Thyroid gland (tissue), 4 donors: Measurements from ENCODE around the gene GNAI1. TPM values are rescaled to one million over a fixed set of nuclear protein-coding genes. Genes with fewer than 3 reads are reported as not detected.

Experiments
- DNase-seq, 2 donors: peaks; one replicate each; pipeline ENCODE4 v3.0.0-alpha.2; 2019
- H3K27ac ChIP-seq, 3 donors: fragments of 200-600 bp; sonication (generic); 1 replicate in 2 of 3; 2 replicates in 1 of 3; pipeline ENCODE4 v1.5.1; 2016 to 2019; ENCODE audit warnings: mild to moderate bottlenecking in 1 of 3, moderate library complexity in 1 of 3
- H3K27me3 ChIP-seq: fragments of 200-600 bp; sonication (generic); one replicate; pipeline ENCODE4 v1.5.1; 2019
- H3K36me3 ChIP-seq, 2 donors: fragments of 200-600 bp; sonication (generic); one replicate each; pipeline ENCODE4 v1.5.1; 2016 to 2019
- H3K4me1 ChIP-seq, 2 donors: fragments of 200-600 bp; sonication (generic); one replicate each; pipeline ENCODE4 v1.5.1; 2017 to 2019
- H3K4me3 ChIP-seq, 3 donors: fragments of 200-600 bp; sonication (generic); replicated peaks in 1 of 3; 1 replicate in 2 of 3; 2 replicates in 1 of 3; pipeline ENCODE4 v1.5.1; 2016; ENCODE audit warnings: mild to moderate bottlenecking in 1 of 3
- H3K9me3 ChIP-seq: fragments of 200-600 bp; sonication (generic); one replicate; pipeline ENCODE4 v1.5.1; 2017
- POLR2A ChIP-seq, 2 donors: fragments of 450-650 bp; IDR thresholded peaks; one replicate each; pipeline ENCODE4 v1.6.1; 2017; ENCODE audit warnings: antibody characterized with exemption in 2 of 2, mild to moderate bottlenecking in 2 of 2, moderate library complexity in 1 of 2
- WGBS, 2 donors: methylation state at CpG; one replicate each; pipeline ENCODE4 v1.1.5; 2017; 5-methylcytosine and 5-hydroxymethylcytosine counted together
- intact Hi-C: fragments of 100-400 bp; cut with DNase I; formaldehyde crosslinking; loops from one replicate; pipeline ENCODE4 v1.15.1; 2023
- total RNA-seq, 4 donors: library from RNA; depleted of rRNA; stranded (reverse); fragments of >200 nt; gene quantifications; one replicate each; pipeline ENCODE4 v1.2.3, GENCODE V29; 2016
- TF ChIP-seq, protein P1 (sequence below), 6 experiments: fragments of 200-600 bp in 3 of 6; fragments of 450-650 bp in 3 of 6; sonication (generic) in 3 of 6; IDR thresholded peaks; one replicate each; pipeline ENCODE4 v1.5.1; 2016 to 2019; ENCODE audit warnings: antibody characterized with exemption in 6 of 6, mild to moderate bottlenecking in 2 of 6, inconsistent platforms in 1 of 6, moderate library complexity in 1 of 6

The GNAI1 gene
- total RNA-seq, 4 donors from 2014 or later, result 32.1 to 52.7 (median 47.4) TPM

DNA sequence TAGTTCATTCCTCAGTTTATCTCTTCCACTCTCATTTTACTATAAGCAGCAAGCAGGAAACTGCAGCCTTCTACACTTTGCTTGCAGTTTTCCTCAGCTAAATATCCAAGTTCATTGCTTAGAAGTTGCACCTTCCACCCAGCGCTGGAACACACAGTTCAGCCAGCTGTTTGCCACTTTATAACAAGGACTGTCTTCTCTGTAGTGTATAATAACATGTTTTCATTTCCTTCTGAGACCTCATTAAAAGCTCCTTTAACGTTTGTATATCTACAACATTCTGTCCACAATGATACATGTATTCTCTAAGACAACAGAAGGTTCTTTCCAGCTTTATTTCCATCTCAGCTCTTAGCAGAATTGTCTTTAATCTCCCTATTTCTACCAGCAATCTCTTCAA is 74.1 kb downstream of the GNAI1 start:
- H3K4me1 ChIP-seq, result peaks cover 7 to 13% of the 10 kb centered on the region in 2 donors
- H3K4me3 ChIP-seq, result no peak overlapping the region
- H3K9me3 ChIP-seq, result no peaks in the 10 kb centered on the region
- intact Hi-C loops, result no loop called here
- 78 to 79% methylated on average over 2 of the region's 2 CpGs for WGBS, 2 donors
- DNase-seq, result no peak
- TF ChIP-seq, protein P1, sequence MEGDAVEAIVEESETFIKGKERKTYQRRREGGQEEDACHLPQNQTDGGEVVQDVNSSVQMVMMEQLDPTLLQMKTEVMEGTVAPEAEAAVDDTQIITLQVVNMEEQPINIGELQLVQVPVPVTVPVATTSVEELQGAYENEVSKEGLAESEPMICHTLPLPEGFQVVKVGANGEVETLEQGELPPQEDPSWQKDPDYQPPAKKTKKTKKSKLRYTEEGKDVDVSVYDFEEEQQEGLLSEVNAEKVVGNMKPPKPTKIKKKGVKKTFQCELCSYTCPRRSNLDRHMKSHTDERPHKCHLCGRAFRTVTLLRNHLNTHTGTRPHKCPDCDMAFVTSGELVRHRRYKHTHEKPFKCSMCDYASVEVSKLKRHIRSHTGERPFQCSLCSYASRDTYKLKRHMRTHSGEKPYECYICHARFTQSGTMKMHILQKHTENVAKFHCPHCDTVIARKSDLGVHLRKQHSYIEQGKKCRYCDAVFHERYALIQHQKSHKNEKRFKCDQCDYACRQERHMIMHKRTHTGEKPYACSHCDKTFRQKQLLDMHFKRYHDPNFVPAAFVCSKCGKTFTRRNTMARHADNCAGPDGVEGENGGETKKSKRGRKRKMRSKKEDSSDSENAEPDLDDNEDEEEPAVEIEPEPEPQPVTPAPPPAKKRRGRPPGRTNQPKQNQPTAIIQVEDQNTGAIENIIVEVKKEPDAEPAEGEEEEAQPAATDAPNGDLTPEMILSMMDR (IDR thresholded peaks at IDR 0.05), result no peak
- no peak for TF ChIP-seq POLR2A (IDR thresholded peaks at IDR 0.05)
- no peak overlapping the region for H3K27ac ChIP-seq
- no peaks in the 10 kb centered on the region for H3K36me3 ChIP-seq
- no peaks in the 10 kb centered on the region for H3K27me3 ChIP-seq

DNA sequence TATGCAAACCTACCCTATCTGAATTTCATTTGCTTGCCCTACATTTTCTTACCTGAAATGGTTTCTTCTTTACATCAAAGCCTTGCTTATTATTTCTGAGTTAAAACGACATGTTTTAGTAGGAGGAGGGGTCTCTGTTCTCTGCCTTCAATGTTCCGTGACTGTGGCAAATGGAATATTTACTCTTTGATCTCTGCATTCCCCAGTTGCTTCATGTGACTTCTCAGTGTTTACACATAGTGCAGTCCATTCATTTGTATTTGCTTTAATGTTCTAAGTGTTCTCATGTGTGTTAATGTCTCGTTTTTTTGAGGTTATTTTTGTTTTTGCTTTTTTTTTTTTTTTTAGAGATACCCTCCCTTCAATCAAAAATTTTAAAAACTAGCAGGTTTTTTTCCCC is 75.8 kb downstream of the GNAI1 start:
- intact Hi-C loops, result no loop called here
- peaks cover 7 to 13% of the 10 kb centered on the region in 2 donors for H3K4me1 ChIP-seq
- no peaks in the 10 kb centered on the region for H3K9me3 ChIP-seq
- no peaks in the 10 kb centered on the region for H3K27me3 ChIP-seq
- WGBS, 2 donors, result 39% methylated on average over 3 of the region's 3 CpGs
- DNase-seq, result no peak
- no peaks in the 10 kb centered on the region for H3K36me3 ChIP-seq
- peak overlapping the region in 1 of 3 donors; percentile 2 for H3K27ac ChIP-seq
- no peak overlapping the region for H3K4me3 ChIP-seq
- no peak for TF ChIP-seq POLR2A (IDR thresholded peaks at IDR 0.05)
- TF ChIP-seq, protein P1 (IDR thresholded peaks at IDR 0.05), result no peak

DNA sequence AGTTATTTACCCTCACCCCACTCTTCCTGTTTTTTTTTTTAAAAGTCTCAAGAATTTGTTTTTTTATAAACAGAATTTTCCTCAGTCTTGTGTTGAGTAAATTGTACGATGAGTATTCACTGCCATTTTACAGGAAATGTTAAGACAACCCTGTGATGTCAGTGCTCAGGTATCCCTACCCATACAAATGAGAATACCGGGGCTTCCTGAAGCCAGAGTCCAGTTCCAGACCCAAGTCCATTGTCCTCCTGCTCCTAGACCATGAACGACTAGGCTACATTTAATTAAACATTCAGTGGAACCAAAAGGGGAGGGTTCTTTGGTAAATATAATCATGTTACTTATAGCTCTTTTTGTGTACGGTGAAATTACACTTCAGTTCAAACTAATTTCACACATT is 79.2 kb downstream of the GNAI1 start:
- Histone ChIP-seq H3K36me3 (peaks cover 0 to 3% of the 10 kb centered on the region in 2 donors), H3K9me3 (no peaks in the 10 kb centered on the region), H3K27ac (no peak overlapping the region), H3K4me1 (peaks cover 7 to 13% of the 10 kb centered on the region in 2 donors), H3K4me3 (no peak overlapping the region), H3K27me3 (no peaks in the 10 kb centered on the region)
- WGBS, 2 donors, result 90 to 92% methylated on average over 4 of the region's 4 CpGs
- no peak for DNase-seq
- intact Hi-C loops, result no loop called here
- TF ChIP-seq, protein P1 (IDR thresholded peaks at IDR 0.05), result no peak
- no peak for TF ChIP-seq POLR2A (IDR thresholded peaks at IDR 0.05)

DNA sequence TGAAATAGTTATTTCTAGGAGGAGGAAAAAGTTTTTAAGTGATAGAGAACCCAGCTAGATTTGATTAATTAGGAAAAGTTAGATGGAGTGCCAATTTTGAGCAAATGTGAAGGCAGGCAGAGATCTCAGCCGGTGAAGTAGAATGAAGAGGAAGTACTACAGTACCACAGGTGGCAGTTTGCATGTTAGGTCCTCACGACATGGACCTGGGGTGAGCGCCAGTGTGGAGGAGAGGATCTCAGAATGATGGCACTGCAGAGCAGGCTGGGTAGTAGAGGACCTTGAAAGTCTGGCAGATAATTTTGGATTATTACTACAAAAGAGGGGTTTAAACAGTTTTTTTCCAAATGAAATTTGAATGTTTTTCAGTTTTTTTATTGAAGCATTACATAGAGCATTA is 81.1 kb downstream of the GNAI1 start:
- H3K4me3 ChIP-seq, result no peak overlapping the region
- no peaks in the 10 kb centered on the region for H3K9me3 ChIP-seq
- peaks cover 0 to 3% of the 10 kb centered on the region in 2 donors for H3K36me3 ChIP-seq
- no peaks in the 10 kb centered on the region for H3K27me3 ChIP-seq
- peaks cover 2 to 11% of the 10 kb centered on the region in 2 donors for H3K4me1 ChIP-seq
- no peak overlapping the region for H3K27ac ChIP-seq
- no peak for TF ChIP-seq POLR2A (IDR thresholded peaks at IDR 0.05)
- 84 to 86% methylated on average over 3 of the region's 3 CpGs for WGBS, 2 donors
- intact Hi-C loops, result no loop called here
- DNase-seq, result no peak

DNA sequence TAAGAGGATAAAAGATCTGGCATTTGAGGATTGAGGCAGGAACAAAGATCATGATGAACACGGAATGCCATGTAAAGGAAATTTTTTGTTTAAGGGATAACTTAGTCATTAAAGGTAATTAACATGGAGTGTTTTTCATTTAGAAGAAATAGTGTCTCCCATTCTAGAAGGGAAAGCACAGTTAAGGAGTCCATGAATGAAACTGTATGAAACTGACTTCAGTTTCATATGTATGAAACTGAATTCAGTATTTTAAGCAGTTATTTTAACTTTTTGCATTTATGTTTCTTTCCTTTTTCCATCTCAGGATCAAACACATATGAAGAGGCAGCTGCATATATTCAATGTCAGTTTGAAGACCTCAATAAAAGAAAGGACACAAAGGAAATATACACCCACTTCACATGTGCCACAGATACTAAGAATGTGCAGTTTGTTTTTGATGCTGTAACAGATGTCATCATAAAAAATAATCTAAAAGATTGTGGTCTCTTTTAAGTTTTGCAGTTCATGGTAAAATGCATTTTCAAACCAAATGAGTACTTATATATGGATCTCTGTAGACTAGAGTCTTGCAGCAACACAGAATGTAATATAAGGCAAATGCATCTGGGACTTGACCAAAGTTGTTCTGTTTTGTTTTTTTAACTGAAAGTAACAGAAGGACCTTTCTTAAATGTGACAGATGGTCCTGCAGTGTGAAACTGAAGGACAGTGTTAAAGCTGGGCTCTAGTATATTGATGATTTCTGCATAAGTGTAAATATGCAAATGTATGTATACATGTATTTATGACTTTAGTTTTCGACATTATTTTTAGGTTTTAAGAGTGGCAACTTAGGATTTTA is 82.6 kb downstream of the GNAI1 start:
- H3K27me3 ChIP-seq, result no peaks in the 10 kb centered on the region
- H3K4me3 ChIP-seq, result no peak overlapping the region
- H3K36me3 ChIP-seq, result peaks cover 0 to 3% of the 10 kb centered on the region in 2 donors
- no peaks in the 10 kb centered on the region for H3K9me3 ChIP-seq
- DNase-seq, result no peak
- TF ChIP-seq POLR2A (IDR thresholded peaks at IDR 0.05), result no peak
- TF ChIP-seq, protein P1 (IDR thresholded peaks at IDR 0.05), result no peak
- 91 to 97% methylated on average over 2 of the region's 2 CpGs for WGBS, 2 donors
- H3K27ac ChIP-seq, result no peak overlapping the region
- intact Hi-C loops, result no loop called here
- H3K4me1 ChIP-seq, result peaks cover 0 to 7% of the 10 kb centered on the region in 2 donors
